HG02798 (cell line): Measurements from ENCODE around the gene SLC6A7.

ENCODE experiments used
- ATAC-seq: cut with Tn5 transposase; IDR thresholded peaks from one replicate; pipeline ENCODE4 v1.9.1; 2021; ENCODE audit warnings: mild to moderate bottlenecking; ENCODE audit not compliant: unreplicated experiment, poor library complexity

SLC6A7 gene

DNA sequence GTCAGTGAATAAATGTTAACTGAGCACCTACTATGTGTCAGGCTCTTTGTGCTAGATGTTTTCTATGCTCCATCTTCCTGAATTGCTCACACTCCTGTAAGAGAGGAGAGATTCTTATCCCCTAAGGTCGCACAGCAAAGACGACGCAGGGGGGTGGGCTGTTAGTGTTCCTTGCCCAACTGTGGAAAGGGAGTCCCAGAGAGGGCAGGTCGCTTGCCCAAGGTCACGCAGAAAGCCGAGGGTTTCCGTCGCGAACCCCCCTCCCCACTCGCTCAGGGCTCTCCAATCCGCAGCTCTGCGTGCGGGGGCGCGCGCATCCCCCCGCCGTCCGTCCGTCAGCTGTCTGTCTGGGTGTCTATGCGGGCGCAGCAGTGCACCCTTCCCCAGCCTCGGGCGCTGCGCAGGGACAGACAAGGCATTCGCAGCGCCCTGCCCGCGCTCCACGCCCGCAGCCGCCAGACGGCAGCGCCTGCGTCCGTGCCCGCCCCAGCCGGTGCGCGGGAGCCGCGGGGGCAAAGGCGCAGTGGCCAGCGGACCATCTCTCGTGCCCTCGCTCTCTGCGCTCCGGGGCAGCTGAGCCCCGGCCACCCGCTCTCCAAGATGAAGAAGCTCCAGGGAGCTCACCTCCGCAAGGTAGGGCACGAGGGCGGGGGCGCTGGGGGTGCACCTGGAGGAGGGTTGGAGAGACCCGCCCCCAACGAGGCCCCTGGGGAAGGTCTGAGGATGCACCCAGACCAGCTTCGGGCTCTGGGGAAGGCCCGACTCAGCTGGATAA is at the start of gene SLC6A7:
Gene SLC6A7, plus strand, starts transcription at position 335 of the 775 bp plus-strand sequence. Its CDS starts 266 bp downstream, at position 601.
- no peak for ATAC-seq

DNA sequence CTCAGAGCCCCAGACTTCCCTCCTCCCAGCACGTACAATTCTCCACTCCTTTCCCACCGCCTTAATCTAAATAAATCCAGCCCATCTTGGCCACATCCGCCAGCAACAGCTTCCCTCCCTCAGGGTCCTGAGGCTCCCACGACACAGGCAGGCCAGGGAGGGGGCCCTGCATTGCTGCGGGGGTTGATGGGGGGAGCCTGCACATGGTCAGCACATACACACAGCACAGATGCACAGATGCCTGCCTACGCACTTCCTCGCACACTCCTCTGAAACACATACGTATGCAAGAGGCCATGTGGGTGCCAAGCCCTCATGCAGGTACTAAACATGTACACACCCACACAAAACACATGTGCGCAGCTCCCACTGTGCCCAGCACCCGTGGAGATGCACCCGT is 49.0 kb upstream of the SLC6A7 start:
- ATAC-seq, result no peak

DNA sequence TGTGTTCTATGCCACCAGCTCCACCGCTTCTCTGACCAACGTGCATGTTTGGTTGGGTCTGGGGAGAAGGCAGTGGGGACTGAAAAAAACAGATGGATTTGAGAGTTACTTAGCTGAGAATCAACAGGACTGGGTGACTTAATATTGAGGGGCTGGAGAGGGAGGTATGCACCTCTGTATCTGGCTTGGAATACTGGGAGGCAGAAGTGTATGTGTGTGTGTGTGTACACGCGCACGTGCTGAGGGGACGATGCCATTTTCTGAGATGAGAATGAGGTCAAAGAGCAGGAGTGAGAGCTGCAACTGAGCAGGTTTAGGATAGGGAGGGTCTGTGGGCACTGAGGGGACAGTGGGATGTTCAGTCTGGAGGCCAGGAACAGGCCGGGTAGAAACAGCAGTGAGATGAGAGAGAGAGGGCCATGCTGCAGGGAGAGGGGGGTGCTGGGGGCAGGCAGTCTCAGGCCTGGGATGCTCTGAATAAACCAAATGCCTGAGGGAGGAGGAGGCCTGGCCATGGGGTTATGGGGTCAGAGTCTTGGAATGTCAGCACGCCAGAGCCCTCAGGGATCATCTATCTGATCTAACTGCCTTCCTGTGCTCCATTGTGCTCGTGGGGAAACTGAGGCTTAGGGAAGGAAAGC is 48.2 kb upstream of the SLC6A7 start:
- ATAC-seq, result no peak

DNA sequence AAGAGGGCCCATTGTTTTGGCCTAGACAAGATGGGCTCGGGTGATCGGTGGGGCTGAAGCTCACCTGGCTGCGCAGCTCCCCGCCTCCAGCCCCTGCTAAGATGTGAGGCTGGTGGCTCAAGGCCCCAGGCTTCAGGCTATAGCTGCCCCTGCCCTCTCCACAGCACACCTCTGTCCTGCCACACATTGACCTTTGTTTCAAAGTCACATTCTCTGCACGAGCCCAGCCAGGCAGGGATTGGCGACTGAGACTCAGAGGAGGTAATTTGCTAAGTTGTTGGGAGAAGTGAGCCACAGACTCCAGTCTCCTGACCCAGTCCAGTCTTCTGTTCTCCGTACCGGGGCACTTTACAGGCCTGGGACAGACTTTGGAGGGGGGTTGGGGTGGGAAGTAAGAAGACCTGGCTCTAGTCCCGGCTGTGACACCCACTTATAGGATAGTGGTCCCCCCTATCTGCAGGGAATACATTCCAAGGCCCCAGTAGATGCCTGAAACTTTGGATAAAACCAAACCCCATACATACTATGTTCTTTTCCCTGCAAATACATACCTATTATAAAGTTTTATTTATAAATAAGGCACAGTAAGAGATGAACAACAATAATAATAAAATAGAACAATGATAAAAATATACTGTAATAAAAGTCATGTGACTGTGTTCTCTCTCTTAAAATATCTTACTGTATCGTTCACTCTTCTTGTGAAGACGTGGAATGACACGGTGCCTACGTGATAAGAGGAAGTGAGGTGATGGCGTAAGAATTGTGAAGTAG is 47.5 kb upstream of the SLC6A7 start:
- no peak for ATAC-seq

DNA sequence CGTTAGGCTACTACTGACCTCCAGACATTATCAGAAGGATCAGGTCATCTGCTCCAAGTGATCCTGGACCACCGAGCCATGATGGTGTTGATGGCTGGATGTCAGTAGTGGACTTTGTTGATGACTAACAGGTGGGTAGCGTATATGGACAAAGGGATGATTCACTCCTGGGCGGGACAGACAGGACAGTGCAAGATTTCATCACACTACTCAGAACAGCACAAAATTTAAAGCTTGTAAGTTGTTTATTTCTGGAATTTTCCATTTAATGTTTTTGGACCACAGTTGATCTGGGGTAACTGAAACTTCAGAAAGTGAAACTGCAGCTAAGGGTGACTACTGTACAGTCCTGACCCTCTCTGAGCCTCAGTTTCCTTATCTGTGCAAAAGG is 46.9 kb upstream of the SLC6A7 start:
- ATAC-seq, result no peak

DNA sequence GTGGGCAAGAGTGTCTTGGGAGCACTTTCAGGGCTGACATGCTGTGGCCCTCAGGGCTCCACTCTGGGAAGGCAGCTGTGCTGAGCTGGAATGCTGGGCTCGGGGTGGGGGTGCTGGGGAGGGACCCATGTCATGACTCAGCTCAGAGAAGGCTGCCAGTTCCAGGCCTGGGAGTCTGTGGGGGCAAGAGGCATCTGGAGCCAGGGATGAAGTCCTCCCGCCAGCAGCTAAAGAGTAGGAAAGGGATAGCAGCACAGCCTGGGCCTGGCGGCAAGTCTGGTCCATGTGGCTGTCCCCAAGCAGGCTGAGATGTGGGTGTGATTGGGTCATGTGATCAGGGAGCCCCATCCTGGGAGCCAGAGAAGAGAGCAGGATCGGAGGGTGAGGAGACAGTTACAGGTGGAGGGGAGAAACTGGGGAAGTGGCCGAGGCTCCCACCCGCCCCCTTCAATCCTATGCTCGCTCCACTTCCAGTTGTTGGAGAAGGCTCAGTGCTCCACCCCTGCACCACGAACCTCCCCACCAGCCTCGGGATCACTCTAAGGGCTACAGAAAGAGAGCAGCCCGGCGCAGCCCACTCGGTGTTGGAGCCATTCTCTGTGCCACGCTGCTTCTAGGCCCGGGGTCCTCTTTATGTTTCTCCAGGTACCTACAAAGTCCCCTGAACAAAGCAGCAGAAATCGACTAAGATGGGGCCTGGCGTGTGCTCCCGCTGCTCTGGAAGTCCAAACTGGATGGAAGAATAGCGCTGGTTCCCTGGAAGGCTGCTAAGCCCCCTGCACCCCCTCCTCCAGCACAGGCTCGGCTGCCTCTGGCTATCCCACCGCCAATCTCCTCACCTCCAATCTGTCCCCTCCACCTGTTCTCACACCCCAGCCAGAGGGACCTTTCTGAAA is 46.3 kb upstream of the SLC6A7 start:
- ATAC-seq, result no peak

DNA sequence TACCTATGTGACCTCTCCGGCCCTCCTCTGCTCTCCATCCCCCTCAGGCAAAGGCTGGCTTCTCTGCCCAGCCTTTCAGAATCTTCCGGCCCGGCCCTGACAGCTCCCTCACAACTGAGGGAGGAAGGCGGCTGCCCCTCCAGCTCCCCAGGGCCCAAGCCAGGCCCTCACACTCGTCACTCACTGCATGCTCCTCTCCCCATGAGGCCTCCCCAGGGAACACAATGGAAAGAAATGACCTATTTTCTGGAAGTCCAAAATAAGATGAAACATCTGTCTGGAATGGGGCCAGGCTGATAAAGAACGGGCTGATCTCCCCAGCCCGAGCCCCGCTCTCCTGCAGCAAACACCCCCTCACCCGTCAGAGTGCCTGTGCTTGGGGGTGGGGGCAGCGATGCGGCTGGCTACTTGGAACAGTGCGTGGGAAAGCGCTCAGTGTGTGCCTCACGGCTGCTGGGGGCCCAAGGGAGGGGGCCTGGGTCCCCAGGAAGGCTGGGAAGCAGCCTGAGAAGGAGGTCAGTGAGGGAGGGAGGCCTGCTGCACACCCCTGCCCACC is 45.5 kb upstream of the SLC6A7 start:
- ATAC-seq, result no peak

DNA sequence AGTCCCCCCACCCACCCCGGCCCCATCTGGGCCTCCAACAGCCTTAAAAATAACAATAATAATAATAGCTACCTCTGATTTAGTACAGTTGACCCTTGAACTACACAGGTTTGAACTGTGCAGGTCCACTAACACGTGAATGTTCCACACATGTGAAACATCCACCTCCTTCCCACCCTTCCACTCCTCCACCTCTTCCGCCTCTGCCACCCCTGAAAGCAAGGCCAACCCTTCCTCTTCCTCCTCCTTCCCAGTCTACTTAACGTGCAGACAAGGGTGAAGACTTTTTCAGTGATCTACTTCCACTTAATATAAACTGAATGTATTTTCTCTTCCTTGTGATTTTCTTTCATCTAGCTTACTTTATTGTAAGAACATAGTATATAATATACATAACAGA is 45.0 kb upstream of the SLC6A7 start:
- ATAC-seq, result no peak

DNA sequence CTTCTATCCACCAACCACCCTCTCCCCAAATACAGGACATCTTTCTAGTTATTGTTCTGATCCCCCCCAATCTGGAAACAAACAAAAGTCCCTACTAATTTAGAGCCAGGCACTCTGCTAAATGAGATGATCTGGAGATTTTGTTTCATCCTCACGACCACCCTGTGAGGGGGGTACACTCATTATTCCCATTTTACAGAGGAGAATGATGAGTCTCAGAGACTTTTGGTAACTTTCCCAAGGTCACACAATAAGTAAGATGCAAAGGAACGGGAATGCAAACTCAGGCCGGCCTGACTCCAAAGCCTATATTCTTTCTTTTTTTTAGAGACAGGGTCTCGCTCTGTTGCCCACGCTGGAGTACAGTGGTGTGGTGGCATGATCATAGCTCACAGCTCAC is 43.6 kb upstream of the SLC6A7 start:
- ATAC-seq, result no peak

DNA sequence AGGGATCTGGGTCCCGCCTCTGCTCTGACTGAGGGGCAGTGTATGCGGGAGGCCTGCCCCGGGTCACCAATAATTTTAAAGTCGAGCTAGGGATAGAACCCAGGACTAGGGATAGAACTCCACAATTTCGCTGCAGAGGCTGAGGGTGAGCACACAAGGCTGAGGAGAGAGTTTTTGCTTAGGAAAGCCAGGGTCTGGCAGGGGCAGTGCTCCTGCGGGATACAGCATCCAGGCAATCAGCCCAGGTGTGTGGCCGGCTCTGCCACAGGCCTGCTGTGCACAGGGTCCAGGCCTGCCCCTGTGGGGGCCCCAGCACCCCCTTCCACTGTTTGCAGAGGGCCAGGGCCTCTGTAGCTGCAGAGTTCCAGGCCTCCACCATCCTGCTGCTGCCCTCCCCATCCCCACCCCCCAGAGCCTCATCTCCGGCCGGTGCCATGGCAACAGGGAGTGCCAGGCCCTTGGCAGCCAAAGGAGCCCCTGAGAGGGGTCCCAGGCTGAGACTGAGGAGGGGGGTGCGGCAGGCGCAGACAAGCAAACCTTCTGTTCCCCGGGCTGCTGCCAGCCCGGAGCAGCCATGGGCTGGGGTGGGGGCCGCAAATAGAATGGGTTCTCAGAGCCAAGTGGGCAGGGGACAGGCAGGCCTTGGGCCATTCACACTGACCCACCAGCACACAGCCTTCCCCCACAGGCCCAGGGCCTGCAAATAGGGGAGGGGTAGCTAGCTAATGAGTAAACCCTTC is 42.8 kb upstream of the SLC6A7 start:
- ATAC-seq, result no peak

DNA sequence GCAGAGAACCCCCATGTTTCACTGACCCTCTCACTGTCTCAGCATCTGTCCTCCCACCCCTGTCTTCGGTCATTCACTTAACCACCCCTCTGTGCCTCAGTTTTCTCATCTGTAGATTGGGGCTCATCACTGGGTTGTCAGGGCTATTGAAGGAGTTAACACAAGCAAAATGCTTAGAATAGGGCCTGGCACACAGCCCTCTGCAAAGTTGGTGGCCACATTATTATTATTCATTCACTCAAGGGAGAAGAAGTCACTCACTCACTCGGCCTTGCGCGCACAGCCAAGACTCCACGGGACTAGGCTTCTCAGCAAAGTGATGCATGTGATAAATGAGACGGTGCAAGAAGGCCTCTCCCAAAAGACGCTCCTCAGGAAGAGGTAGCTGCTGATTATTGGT is 42.2 kb upstream of the SLC6A7 start:
- ATAC-seq, result no peak

DNA sequence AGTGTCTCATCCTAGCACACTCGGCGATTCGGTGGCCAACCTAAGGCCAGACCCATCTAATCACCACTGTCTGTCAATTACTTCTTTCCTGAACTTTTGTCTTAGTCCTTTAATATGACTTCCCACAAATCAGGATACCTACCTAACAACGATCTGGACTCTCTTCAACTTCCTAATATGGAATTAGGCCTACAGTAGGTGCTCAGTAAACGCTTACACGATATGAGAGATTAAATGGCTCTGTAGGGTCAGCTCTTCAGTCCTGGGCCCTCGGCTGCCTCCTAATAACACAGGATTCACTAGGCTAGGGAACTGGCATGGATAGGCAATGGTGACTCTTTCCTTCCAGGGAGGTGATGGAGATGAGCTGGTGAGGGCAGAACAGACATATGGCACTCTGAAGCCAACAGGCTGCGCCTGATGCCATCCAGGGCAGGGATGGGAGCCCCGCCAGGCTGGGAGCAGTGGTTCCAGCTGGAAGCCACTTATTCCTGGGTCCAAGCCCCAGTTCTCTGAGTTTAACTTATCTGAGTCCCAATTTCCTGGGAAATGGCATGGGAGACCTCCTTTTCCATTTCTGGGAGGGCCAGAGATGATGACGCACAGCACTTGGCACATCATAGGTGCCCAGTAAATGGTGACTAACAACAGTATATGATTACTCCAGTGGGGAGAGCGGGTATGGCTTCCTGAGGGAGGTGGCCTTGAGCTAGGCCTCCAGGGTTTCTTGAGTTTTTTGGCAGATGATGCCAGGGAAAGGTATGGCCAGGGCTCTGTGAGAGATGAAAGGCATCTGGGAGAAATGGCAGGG is 41.5 kb upstream of the SLC6A7 start:
- no peak for ATAC-seq

DNA sequence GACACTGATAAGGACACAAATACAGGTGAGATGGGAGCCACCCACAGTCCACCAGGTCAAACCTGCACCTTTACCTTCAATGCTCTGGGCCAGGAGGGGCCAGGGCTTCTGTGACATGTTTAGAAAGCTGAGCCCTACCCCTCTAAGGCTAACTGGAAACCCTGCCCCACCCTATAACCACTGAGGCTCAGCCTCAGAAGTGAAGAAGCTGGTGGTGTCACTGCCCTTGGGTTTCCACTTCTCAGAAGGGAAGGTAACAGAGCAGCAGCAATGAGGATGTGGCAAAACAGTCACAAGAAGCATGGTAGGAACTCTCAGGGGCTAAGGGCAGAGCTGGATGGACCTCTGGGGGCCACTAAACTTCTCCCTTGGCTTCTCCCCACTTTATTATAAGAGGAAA is 40.2 kb upstream of the SLC6A7 start:
- no peak for ATAC-seq

DNA sequence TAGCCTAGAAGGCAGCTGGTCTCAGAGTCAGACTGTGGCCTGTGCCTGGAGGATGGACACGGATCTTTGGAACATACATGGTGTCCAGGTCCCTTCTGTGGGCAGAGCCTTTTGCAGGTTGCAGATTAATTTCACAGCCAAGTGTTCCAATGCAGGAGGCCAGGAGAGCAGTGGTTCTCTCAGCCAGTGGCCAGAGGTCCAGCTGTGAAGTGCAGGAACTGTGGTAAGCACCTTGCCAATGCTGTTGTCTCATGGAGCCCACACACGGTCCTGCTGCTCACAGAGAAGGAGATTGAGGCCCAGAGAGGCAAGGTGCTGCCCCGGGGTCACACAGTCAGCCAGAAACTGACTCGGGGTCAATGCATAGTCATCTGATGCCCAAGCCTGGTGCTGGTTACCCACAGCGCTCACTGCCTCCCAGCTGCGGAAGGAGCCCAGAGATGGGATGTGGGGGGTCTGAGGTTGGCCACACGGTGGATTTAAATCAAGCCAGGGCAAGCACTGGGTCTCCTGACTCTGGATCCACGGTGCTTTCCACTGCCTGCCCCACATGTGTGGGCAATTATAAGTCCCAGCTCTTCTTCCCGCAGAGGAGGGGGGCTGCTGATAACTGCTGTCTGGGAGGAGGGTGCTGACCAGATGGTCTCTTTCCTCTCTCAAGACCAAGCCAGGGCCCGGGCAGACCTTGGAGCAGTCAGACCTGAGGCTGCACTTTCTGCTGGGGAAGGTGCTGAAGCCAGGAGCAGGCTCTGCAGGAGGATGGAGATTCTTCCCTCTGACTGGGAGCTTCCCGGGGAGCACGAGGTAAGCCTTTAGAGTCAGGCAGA is 37.0 kb upstream of the SLC6A7 start:
- ATAC-seq, result no peak

DNA sequence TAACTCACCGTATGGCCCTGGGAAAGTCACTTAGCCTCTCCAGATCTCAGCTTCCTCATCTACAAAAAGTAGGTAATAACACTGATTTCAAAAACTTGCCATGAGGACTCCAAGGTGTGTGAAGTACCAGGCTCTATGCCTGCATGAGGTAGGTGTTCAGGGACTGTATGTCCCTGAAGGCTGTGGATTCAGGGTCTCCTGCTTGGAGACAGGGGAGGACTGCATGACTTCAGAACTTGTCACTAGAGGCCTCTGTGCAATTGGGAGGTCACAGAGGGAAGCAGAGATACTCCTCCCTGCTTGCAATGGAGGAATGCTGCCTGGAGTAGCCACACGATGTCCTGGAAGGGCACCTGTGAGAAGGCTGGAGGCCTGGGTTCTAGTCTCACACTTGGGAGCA is 36.4 kb upstream of the SLC6A7 start:
- ATAC-seq, result no peak

DNA sequence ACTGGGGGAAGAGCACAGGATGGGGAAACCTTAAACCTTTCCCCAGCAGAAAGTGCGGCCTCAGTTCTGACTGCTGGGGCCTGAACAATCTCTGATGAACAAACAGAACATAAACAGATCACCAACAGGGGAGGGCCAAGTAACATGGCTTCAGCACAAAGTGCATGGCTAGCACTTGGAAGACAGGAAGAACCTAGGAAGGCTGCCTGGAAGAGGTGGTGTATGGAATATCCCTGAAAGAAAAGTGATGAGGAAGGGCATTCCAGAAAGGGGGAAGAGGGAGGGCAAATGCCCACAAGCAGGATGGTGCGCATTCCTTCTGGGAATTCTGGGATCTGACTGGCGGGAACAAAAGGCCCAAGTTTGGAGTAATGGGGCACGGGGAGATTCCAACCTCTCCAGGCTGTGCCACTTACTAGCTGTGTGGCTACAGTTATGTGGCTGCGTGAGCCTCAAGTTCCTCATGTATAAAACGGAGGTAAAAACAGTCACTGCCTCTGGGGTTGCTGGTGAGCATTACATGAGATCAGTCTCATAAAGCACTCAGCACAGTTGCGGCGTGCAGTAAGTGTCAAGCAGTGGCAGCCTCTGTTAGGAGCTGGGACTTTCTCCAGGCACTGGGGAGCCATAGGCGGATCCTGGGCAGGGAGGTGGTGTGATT is 35.8 kb upstream of the SLC6A7 start:
- ATAC-seq, result no peak

DNA sequence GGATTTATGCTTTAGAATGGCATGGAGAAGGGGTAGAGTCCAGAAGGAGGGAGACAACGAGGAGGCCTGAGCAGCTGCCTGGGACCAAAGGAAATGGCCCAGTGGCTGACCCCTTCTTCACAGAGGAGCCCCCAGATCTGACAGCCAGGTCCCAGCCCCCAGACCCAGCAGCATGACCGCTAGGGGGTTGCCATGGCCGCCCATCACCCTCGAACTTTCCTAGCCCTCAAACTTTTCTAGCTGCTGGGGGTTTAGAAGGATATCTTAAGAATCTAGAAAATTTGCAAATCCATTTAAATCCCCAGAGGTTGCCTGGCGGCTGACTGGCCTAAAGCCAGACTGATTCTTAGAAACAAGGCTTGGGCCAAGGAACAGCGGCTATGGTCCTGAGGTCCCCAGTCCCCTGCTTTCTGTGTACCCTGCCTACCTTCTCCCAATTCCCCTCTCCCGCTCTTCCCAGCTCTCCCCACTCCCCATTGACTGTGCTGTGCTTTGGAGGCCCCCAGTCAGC is 35.2 kb upstream of the SLC6A7 start:
- no peak for ATAC-seq
